Loucy (cell line): ENCODE measurements around the gene TNS3.

Experiments used
- CTCF ChIP-seq: fragments of 200-600 bp; sonication (generic); conservative IDR thresholded peaks from 2 replicates; pipeline ENCODE4 v1.5.1; 2014; ENCODE audit warnings: mild to moderate bottlenecking, antibody characterized with exemption, low read length
- EZH2phosphoT487 ChIP-seq: fragments of 200-600 bp; IDR thresholded peaks from 2 replicates; pipeline ENCODE4 v1.6.1; 2018; ENCODE audit warnings: antibody characterized with exemption, mild to moderate bottlenecking, moderate library complexity, borderline replicate concordance

GRCh38 chr7:47327346-47327697, 254.6 kb downstream of the TNS3 start:
- TF ChIP-seq CTCF (no peak), EZH2phosphoT487 (no peak)
